GM03348 (cell line): Measurements from ENCODE around the gene NAGK.
"Not testable (repeated sequence)": the region's sequence is repeated elsewhere in the genome, so short reads cannot be mapped to it uniquely, and the experiment has no call there.

Experiments
- DNase-seq: peaks from one replicate; pipeline ENCODE4 v3.0.0; 2012; ENCODE audit warnings: low spot score

The NAGK gene

DNA sequence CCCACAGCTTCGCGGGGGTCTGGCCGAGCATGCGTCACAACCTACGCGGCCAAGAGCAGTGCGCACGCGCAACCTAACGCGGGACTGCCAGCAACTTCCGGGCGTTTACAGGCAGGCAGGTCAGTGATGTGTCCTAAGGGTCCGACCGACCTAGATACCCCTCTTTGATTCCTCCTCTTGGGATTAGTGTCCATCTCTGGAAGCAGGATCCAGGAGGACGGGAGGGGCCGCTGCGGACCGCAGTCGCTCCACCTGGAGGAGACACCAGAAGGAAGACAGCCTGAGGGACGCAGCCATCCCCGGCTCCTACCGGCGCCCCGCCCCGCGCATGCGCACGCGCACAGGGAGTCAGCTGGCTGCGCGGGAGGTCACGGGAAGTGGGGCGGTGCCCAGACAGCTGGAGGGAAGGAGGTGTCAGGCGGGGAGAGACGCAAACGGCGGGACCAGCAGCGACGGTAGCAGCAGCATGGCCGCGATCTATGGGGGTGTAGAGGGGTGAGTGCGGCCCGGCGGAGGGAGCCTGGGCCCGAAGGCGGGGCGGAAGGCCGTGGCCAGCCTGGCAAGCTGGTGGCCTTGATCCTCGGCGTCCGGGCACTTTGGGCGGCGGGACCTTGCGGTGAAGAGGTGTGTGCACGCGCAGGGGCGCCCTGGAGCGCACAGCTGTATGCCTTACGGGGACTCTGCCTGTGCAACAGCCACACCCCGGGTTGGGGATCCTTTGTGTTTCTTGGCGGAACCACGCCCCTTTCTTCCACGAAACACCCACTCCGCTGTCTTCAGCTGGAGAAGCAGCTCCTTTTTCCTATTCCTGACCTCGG is at the start of gene NAGK:
Gene NAGK (plus strand): TSS at position 431 of the 818 bp plus-strand sequence. CDS start 36 bp downstream, at position 467.
- DNase-seq, result peak; percentile 100

DNA sequence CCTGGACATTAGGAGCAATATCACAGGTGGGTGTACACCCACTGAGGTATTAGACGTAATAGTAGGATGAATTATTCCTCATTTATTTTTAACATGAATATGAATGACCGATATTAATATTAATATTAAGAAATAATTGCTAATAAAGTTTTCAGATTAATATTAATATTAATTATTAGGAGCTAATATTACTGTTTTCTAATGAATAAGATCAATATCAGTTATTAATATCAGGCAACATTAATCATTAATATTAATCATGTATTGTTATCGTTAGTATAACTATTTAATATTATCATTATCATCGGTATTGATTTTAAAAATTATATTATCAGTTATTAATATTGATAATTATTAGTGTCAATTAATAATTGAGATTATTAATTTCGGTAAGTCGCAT is 48.5 kb upstream of the NAGK start:
- not testable (repeated sequence) for DNase-seq

DNA sequence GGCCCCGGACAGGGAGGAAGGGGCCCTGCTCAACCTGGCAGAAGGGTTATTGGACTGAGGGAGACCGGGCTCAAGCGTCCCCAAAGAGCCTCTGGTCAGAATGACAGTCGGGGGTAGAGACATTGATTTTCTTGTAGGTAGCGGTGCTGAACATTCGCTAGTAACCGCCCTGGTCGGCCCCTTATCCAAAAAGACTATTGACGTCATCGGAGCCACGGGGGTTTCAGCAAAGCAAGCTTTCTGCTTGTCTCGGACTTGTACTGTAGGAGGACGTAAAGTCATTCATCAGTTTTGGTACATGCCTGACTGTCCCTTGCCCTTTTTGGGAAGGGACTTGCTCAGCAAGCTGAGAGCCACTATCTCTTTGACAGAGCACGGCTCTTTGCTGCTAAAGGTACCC is 47.1 kb upstream of the NAGK start:
- not testable (repeated sequence) for DNase-seq

- not testable (repeated sequence) for DNase-seq
Observed at GRCh38 chr2:71023553-71024243, 44.8 kb upstream of the NAGK start.

- not testable (repeated sequence) for DNase-seq
Observed at GRCh38 chr2:71036296-71036695, 32.2 kb upstream of the NAGK start.

GRCh38 chr2:71042287-71042686 is 26.2 kb upstream of the NAGK start:
- no peak for DNase-seq

DNA sequence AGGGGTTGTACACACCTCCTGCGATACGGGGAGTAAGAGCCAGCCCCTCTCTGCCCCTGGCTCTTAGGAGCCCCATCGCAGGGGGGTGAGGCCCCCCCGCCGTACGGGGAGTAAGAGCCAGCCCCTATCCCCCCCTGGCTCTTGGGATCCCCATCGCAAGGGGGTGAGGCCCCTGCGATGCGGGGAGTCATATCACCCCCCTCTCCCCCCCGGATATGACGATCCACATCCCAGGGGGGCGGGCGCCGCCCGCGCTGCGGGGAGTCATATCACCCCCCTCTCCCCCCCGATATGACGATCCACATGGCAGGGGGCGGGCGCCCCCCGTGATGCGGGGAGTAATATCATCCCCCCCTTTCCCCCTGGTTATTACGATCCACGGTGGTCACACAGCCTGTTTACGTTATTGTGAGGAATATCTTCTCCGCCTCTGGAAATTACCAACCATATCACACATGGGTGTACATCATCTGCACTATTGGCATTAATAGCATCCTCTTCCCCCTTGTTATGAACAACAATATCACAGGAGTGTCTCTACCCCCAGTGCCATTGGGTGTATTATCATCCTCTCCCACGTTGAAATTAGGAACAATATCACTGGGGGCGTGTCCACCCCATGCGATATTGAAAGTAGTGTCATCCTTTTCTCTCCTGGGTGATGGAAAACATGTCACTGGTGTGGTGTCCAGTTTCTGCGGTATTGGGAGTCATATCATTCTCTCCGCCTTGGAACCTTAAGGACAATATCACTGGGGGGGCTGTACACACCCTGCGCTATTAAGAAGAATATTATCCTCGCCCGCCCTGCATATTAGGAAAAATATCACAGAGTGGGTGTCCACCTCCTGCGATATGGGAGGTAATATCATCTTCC is 24.7 kb upstream of the NAGK start:
- DNase-seq, result no peak

DNA sequence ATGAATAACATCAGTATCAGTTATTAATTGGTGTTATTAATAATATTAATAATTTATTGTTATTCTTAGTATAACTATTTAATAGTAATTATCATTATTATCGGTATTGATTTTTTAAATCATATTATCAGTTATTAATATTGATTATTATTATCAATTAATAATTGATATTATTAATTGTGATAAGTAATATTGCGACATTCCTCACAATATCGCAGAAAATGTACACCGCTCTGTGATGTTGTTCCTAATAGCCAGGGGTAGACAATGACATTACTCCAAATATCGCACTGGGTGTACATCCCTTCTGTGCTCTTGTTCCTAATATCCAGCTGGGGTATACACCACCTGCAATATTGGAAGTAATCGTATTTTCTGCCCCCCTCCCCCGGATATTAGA is 23.3 kb upstream of the NAGK start:
- DNase-seq, result no peak

DNA sequence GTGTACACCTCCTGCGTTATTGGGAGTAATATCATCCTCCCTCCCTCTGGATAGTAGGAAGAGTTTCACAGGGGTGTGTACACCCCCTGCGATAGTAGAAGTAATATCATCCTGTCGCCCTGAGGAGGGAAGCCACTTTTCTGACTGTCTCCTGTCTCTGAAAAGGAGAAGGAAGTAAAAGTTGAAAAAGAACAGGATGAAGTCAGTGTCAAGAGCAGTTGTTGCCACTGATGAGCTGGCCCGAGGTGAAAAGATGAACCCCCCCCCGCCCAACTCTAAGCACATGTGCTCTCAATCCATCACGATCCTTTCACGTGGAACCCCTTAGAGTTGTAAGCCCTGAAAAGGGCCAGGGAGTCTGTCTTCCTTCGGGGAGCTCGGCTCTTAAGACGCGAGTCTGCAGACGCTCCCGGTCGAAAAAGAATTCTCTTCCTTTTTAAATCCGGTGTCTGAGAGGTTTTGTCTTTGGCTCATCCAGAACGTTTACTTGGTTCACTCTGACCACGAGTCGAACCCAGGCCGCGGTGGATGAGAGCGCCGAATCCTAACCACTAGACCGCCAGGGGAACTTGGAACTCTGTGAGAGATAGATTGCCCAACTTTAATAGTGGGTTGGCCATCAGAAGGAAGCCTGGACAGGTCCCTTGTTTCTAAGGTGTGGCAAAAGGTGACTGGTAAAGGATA is 22.4 kb upstream of the NAGK start:
- no peak for DNase-seq

DNA sequence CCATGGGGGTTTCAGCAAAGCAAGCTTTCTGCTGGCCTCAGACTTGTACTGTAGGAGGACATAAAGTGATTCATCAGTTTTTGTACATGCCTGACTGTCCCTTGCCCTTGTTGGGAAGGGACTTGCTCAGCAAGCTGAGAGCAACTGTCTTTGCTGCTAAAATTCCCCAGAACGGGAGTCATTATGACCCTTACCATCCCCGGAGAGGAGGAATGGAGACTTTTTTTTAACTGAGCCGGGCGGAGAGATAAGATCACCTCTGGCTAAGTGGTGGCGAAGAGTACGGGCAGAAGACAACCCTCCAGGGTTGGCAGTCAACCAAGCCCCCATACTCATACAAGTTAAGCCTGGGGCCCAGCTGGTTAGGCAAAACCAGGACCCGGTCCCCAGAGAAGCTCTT is 20.4 kb upstream of the NAGK start:
- no peak for DNase-seq

GRCh38 chr2:71049704-71050360 is 18.6 kb upstream of the NAGK start:
- DNase-seq, result not testable (repeated sequence)

- not testable (repeated sequence) for DNase-seq
Observed at GRCh38 chr2:71055206-71055740, 13.2 kb upstream of the NAGK start.

DNA sequence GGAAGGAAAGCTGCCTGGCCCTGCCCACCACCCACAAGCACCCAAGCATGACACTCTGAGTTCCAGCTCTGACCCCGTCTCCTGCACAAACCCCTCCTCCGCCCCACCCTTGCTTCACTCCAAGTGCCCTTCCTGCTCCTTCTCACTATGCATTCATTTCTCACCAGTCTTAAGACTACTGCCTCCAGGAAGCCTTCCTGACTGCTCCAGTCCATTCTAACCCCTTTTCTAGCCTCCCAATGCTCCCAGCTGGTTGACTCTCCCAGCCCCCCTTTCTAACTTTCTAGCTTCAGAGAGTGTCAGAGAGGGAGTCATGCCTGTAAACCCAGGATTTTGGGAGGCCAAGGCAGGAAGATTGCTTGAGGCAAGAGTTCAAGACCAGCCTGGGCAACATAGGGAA is 8.2 kb upstream of the NAGK start:
- DNase-seq, result no peak

DNA sequence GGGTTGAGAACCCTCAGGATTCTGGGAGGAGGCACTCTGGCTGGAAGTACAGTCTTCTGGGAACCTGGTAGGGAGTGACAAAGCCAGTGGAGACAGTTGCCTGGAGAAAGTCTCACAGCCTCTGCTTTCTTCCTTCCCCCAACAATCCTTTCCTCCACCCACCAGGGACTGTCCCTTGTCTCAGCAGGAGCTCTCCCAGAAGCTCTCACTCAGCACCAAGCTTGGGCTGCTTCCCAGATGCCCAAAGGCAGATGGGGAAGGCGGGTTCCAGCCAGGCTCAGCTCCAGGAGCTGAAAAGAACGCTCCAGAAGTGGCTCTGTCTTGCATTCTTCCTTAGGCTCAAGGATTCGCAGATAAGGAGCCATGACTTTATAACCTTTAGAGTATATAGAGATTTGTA is 7.6 kb upstream of the NAGK start:
- peak; percentile 36 for DNase-seq

- DNase-seq, result no peak
Observed at GRCh38 chr2:71063216-71063615, 5.2 kb upstream of the NAGK start.

GRCh38 chr2:71064110-71064611 is 4.3 kb upstream of the NAGK start:
- no peak for DNase-seq

DNA sequence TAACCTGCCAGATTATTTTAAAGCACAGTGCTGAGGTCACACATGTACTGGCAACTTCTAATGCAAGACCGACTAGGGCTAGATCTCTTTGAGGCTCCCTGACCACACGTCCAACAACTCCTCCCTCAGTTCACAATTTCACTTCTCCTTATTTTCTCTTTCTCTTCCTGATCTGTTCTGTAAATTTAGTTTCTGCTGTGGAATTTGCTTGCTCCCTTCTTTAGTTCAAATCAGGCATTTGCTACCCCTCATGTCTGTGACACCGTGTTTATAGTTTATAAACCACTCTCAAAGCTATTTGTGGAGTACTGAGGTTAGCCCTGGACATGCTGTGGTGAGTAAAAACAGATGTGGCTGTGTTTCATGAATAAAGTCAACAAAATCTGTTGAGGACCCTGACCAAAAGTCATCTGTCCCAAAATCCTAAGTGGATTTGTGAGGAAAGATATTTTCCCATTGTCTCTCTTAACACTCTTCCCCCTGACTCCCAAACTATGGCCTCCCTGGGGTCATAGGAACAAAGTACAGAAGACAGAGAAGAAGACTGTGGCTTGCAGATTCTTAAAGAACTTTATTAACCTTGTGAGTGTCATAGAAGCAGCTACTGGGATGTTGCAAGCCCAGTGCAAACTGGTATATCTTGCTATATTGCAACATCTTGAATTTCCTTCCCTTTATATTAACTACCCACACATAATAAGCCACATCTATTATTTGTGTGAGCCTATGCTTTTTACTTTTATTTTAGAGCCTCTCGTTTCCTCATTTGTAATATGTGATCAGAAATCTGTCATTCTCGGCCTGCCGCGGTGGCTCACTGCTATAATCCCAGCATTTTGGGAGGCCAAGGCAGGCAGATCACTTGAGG is 3.5 kb upstream of the NAGK start:
- no peak for DNase-seq

- DNase-seq, result no peak
Observed at GRCh38 chr2:71066856-71067255, 1.6 kb upstream of the NAGK start.

DNA sequence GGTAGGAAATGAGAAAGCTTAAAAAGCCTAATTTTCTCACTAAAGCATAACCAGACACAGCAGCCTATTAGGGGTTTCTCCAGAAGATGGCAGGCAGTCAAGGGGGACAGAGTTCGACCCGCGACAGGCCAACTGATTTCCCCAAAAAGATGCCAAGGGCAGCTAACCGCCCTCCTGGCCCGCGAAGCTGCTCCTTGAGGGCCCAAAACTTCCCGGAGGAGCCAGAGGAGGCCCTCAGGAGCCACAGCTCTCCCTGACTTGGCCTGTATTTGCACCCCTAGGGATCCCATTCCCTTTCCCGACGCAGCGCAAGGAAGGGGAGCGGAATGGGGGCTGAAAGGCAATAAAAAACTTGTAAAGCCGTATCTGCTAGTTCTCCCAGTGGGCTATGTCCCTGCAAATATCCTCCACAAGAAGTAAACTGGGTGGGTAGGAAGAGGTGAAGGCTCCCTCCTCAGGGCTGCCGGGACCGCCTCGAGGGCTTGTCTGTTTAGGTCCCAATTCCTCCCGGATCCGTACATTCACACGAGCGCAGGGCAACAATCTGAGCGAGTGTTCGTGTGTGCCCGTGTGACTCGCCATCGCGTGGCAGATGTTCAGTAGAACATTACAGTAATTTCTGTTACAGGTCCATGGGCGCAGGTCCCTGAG is 756 bp upstream of the NAGK start:
- peak; percentile 54 for DNase-seq
